ENCODE results near the gene FAM83C. TPM values are rescaled to one million over a fixed set of nuclear protein-coding genes. Genes with fewer than 3 reads are reported as not detected.

The FAM83C gene
- total RNA-seq, 6 experiments from 2014 or later = not detected

- peak; percentile 97 for TF ChIP-seq CTCF (IDR thresholded peaks at IDR 0.05)
- no peak overlapping the region for H3K4me3 Mint-ChIP-seq
- H3K36me3 Mint-ChIP-seq (ENCODE audit: low read depth) = peaks cover 11% of the 10 kb centered on the region; the same call in 1 of the 2 replicates
- H3K27ac Mint-ChIP-seq = peak overlapping the region; percentile 93
- peak; percentile 74 for DNase-seq
- H3K9me3 Mint-ChIP-seq = no peaks in the 10 kb centered on the region
- peaks cover 79% of the 10 kb centered on the region for H3K4me1 Mint-ChIP-seq (ENCODE audit: low read depth)
- no peaks in the 10 kb centered on the region; the same call in 1 of the 2 replicates for H3K27me3 Mint-ChIP-seq (ENCODE audit: insufficient read depth)
Observed at GRCh38 chr20:35303735-35304491, 11.7 kb upstream of the FAM83C start.

- no peaks in the 10 kb centered on the region for H3K9me3 Mint-ChIP-seq
- H3K27me3 Mint-ChIP-seq (ENCODE audit: insufficient read depth) = no peaks in the 10 kb centered on the region; the same call in 1 of the 2 replicates
- no peak for DNase-seq
- no peak overlapping the region for H3K4me3 Mint-ChIP-seq
- TF ChIP-seq CTCF (IDR thresholded peaks at IDR 0.05) = no peak
- peaks cover 11% of the 10 kb centered on the region; the same call in 1 of the 2 replicates for H3K36me3 Mint-ChIP-seq (ENCODE audit: low read depth)
- H3K4me1 Mint-ChIP-seq (ENCODE audit: low read depth) = peaks cover 74% of the 10 kb centered on the region
- H3K27ac Mint-ChIP-seq = peak overlapping the region; percentile 69
Observed at GRCh38 chr20:35303382-35303734, 11.1 kb upstream of the FAM83C start.

- peaks cover 11% of the 10 kb centered on the region; the same call in 1 of the 2 replicates for H3K36me3 Mint-ChIP-seq (ENCODE audit: low read depth)
- peak overlapping the region; percentile 69 for H3K27ac Mint-ChIP-seq
- peak overlapping the region; percentile 8; the same call in 1 of the 2 replicates for H3K4me3 Mint-ChIP-seq
- peaks cover 67% of the 10 kb centered on the region for H3K4me1 Mint-ChIP-seq (ENCODE audit: low read depth)
- TF ChIP-seq CTCF (IDR thresholded peaks at IDR 0.05) = peak; percentile 9; the same call in 1 of the 2 replicates
- peak; percentile 38 for DNase-seq
- no peaks in the 10 kb centered on the region for H3K9me3 Mint-ChIP-seq
- H3K27me3 Mint-ChIP-seq (ENCODE audit: insufficient read depth) = no peaks in the 10 kb centered on the region; the same call in 1 of the 2 replicates
Observed at GRCh38 chr20:35302421-35303335, 10.5 kb upstream of the FAM83C start.

- H3K9me3 Mint-ChIP-seq = no peaks in the 10 kb centered on the region
- H3K4me3 Mint-ChIP-seq = peak overlapping the region; percentile 30; the same call in 1 of the 2 replicates
- no peak for TF ChIP-seq CTCF (IDR thresholded peaks at IDR 0.05)
- peak overlapping the region; percentile 69 for H3K27ac Mint-ChIP-seq
- peaks cover 2% of the 10 kb centered on the region for H3K27me3 Mint-ChIP-seq (ENCODE audit: insufficient read depth)
- no peak for DNase-seq
- H3K4me1 Mint-ChIP-seq (ENCODE audit: low read depth) = peaks cover 61% of the 10 kb centered on the region
- peaks cover 7% of the 10 kb centered on the region; the same call in 1 of the 2 replicates for H3K36me3 Mint-ChIP-seq (ENCODE audit: low read depth)
Observed at GRCh38 chr20:35301426-35301825, 9.2 kb upstream of the FAM83C start.

GRCh38 chr20:35300469-35301262 lies 8.4 kb upstream of the FAM83C start:
- no peak for TF ChIP-seq CTCF (IDR thresholded peaks at IDR 0.05)
- H3K4me1 Mint-ChIP-seq (ENCODE audit: low read depth) = peaks cover 53% of the 10 kb centered on the region
- no peak for DNase-seq

More at GRCh38 chr20:35300469-35301262, 8.4 kb upstream of the FAM83C start:
- Mint-ChIP-seq H3K27ac (no peak overlapping the region), H3K4me3 (no peak overlapping the region), H3K27me3 (ENCODE audit: insufficient read depth) (peaks cover 2% of the 10 kb centered on the region), H3K9me3 (no peaks in the 10 kb centered on the region), H3K36me3 (ENCODE audit: low read depth) (peaks cover 6% of the 10 kb centered on the region; the same call in 1 of the 2 replicates)

Measured in HFFc6 (cell line).